GM12872 (cell line): ENCODE measurements around the gene PHLPP1.

Experiments used
- CTCF ChIP-seq: IDR thresholded peaks from 3 replicates; pipeline ENCODE4 v1.5.1; 2011; ENCODE audit warnings: low read depth, mild to moderate bottlenecking, low read length, moderate library complexity; ENCODE audit not compliant: insufficient read depth

The PHLPP1 gene

GRCh38 chr18:62713651-62714247 lies 1.6 kb upstream of the PHLPP1 start:
- no peak for TF ChIP-seq CTCF

- peak; percentile 75 for TF ChIP-seq CTCF
These were observed 488 bp upstream of the PHLPP1 start for GRCh38 chr18:62714671-62715435.

GRCh38 chr18:62715759-62716615 lies 646 bp downstream of the PHLPP1 start:
- TF ChIP-seq CTCF, result no peak

GRCh38 chr18:62716619-62717168 lies 1.4 kb downstream of the PHLPP1 start:
- no peak for TF ChIP-seq CTCF

GRCh38 chr18:62717169-62717924 lies 2.0 kb downstream of the PHLPP1 start:
- TF ChIP-seq CTCF, result no peak

GRCh38 chr18:62717925-62718800 lies 2.8 kb downstream of the PHLPP1 start:
- no peak for TF ChIP-seq CTCF
